NCI-H1092 (cell line): ENCODE data around the gene IL13RA1.
"Not testable (repeated sequence)": the region's sequence is repeated elsewhere in the genome, so short reads cannot be mapped to it uniquely, and the experiment has no call there.

Experiments
- DNase-seq: peaks from one replicate; lab custom pipeline; 2025; lab: John Stamatoyannopoulos, UW

IL13RA1 gene

GRCh38 chrX:118729042-118729652 lies 1.7 kb downstream of the IL13RA1 start:
- no peak for DNase-seq

GRCh38 chrX:118730500-118731247 lies 3.3 kb downstream of the IL13RA1 start:
- no peak for DNase-seq

GRCh38 chrX:118732551-118732950 lies 5.1 kb downstream of the IL13RA1 start:
- DNase-seq = not testable (repeated sequence)

- DNase-seq = no peak
Measured at GRCh38 chrX:118734909-118735308, 7.5 kb downstream of the IL13RA1 start.

- DNase-seq = no peak
Measured at GRCh38 chrX:118736394-118737010, 9.1 kb downstream of the IL13RA1 start.

GRCh38 chrX:118739577-118739976 lies 12.2 kb downstream of the IL13RA1 start:
- DNase-seq = no peak

- no peak for DNase-seq
Measured at GRCh38 chrX:118740276-118740889, 13.0 kb downstream of the IL13RA1 start.

GRCh38 chrX:118742176-118742575 lies 14.8 kb downstream of the IL13RA1 start:
- DNase-seq = no peak

- no peak for DNase-seq
Measured at GRCh38 chrX:118745570-118745969, 18.2 kb downstream of the IL13RA1 start.

GRCh38 chrX:118751950-118752783 lies 24.8 kb downstream of the IL13RA1 start:
- no peak for DNase-seq

GRCh38 chrX:118755633-118756032 lies 28.2 kb downstream of the IL13RA1 start:
- DNase-seq = no peak

- DNase-seq = no peak
Measured at GRCh38 chrX:118756101-118756500, 28.7 kb downstream of the IL13RA1 start.

GRCh38 chrX:118758511-118758910 lies 31.1 kb downstream of the IL13RA1 start:
- DNase-seq = no peak

GRCh38 chrX:118760025-118760424 lies 32.6 kb downstream of the IL13RA1 start:
- no peak for DNase-seq

GRCh38 chrX:118761939-118762707 lies 34.7 kb downstream of the IL13RA1 start:
- no peak for DNase-seq

- no peak for DNase-seq
Measured at GRCh38 chrX:118763489-118763888, 36.1 kb downstream of the IL13RA1 start.

GRCh38 chrX:118764122-118764521 lies 36.7 kb downstream of the IL13RA1 start:
- no peak for DNase-seq

- DNase-seq = no peak
Measured at GRCh38 chrX:118770133-118770760, 42.8 kb downstream of the IL13RA1 start.

- DNase-seq = no peak
Measured at GRCh38 chrX:118772051-118772450, 44.6 kb downstream of the IL13RA1 start.

- no peak for DNase-seq
Measured at GRCh38 chrX:118773782-118774181, 46.4 kb downstream of the IL13RA1 start.

GRCh38 chrX:118779581-118779980 lies 52.2 kb downstream of the IL13RA1 start:
- DNase-seq = no peak
